ENCODE measurements around the gene COBLL1.

DNA sequence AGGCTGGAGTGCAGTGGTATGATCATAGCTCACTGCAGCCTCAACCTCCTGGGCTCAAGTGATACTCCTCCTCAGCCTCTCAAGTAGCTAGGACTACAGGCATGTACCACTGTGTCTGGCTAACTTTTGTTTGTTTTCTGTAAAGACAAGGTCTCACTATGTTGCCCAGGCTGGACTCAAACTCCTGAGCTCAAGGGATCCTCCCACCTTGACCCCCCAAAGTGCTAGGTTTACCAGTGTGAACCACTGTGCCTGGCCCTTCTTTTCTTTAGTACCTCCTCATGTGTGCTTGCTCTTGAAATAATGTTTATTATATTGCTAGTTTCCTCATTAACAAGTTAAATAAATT lies 19.0 kb upstream of the COBLL1 start:
- TF ChIP-seq EZH2 (IDR thresholded peaks at IDR 0.05; ENCODE audit: low read length, unreplicated experiment): no peak
- TF ChIP-seq, protein P1, sequence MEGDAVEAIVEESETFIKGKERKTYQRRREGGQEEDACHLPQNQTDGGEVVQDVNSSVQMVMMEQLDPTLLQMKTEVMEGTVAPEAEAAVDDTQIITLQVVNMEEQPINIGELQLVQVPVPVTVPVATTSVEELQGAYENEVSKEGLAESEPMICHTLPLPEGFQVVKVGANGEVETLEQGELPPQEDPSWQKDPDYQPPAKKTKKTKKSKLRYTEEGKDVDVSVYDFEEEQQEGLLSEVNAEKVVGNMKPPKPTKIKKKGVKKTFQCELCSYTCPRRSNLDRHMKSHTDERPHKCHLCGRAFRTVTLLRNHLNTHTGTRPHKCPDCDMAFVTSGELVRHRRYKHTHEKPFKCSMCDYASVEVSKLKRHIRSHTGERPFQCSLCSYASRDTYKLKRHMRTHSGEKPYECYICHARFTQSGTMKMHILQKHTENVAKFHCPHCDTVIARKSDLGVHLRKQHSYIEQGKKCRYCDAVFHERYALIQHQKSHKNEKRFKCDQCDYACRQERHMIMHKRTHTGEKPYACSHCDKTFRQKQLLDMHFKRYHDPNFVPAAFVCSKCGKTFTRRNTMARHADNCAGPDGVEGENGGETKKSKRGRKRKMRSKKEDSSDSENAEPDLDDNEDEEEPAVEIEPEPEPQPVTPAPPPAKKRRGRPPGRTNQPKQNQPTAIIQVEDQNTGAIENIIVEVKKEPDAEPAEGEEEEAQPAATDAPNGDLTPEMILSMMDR (conservative IDR thresholded peaks at IDR 0.05; ENCODE audit: low read depth, low read length): no peak
- no peak for TF ChIP-seq EZH2phosphoT487 (IDR thresholded peaks at IDR 0.05; ENCODE audit: borderline replicate concordance, low read length)

Data from PC-3 (cell line).